ENCODE measurements around the gene MCC.

Gene MCC

GRCh38 chr5:113156271-113156877 lies 331.9 kb downstream of the MCC start:
- in situ Hi-C loops (cut with MboI; ENCODE audit: low pct_unique_long_range_greater_than_20kb, low sequenced_read_pairs): no loop called here
- no peak for DNase-seq

GRCh38 chr5:113153512-113154097 lies 334.6 kb downstream of the MCC start:
- in situ Hi-C loops (cut with MboI; ENCODE audit: low pct_unique_long_range_greater_than_20kb, low sequenced_read_pairs): no loop called here
- DNase-seq: no peak

GRCh38 chr5:113152380-113152740 lies 335.9 kb downstream of the MCC start:
- in situ Hi-C loops (cut with MboI; ENCODE audit: low pct_unique_long_range_greater_than_20kb, low sequenced_read_pairs): no loop called here
- DNase-seq: no peak

- in situ Hi-C loops (cut with MboI; ENCODE audit: low pct_unique_long_range_greater_than_20kb, low sequenced_read_pairs): no loop called here
- DNase-seq: no peak
Observed at GRCh38 chr5:113151641-113152379, 336.4 kb downstream of the MCC start.

GRCh38 chr5:113150821-113151220 lies 337.4 kb downstream of the MCC start:
- in situ Hi-C loops (cut with MboI; ENCODE audit: low pct_unique_long_range_greater_than_20kb, low sequenced_read_pairs): no loop called here
- no peak for DNase-seq

- DNase-seq: no peak
- in situ Hi-C loops (cut with MboI; ENCODE audit: low pct_unique_long_range_greater_than_20kb, low sequenced_read_pairs): no loop called here
Observed at GRCh38 chr5:113150221-113150620, 338.0 kb downstream of the MCC start.

GRCh38 chr5:113147537-113147936 lies 340.7 kb downstream of the MCC start:
- in situ Hi-C loops (cut with MboI; ENCODE audit: low pct_unique_long_range_greater_than_20kb, low sequenced_read_pairs): no loop called here
- DNase-seq: no peak

GRCh38 chr5:113147101-113147508 lies 341.1 kb downstream of the MCC start:
- in situ Hi-C loops (cut with MboI; ENCODE audit: low pct_unique_long_range_greater_than_20kb, low sequenced_read_pairs): no loop called here
- no peak for DNase-seq

- in situ Hi-C loops (cut with MboI; ENCODE audit: low pct_unique_long_range_greater_than_20kb, low sequenced_read_pairs): no loop called here
- no peak for DNase-seq
Observed at GRCh38 chr5:113145757-113146387, 342.4 kb downstream of the MCC start.

- in situ Hi-C loops (cut with MboI; ENCODE audit: low pct_unique_long_range_greater_than_20kb, low sequenced_read_pairs): no loop called here
Observed at GRCh38 chr5:113142186-113142585, 346.1 kb downstream of the MCC start.

GRCh38 chr5:113140837-113141671 lies 347.2 kb downstream of the MCC start:
- in situ Hi-C loops (cut with MboI; ENCODE audit: low pct_unique_long_range_greater_than_20kb, low sequenced_read_pairs): no loop called here
- no peak for DNase-seq

More at GRCh38 chr5:113142186-113142585, 346.1 kb downstream of the MCC start:
- DNase-seq: no peak

- no peak for DNase-seq
- in situ Hi-C loops (cut with MboI; ENCODE audit: low pct_unique_long_range_greater_than_20kb, low sequenced_read_pairs): no loop called here
Observed at GRCh38 chr5:113133211-113133975, 354.9 kb downstream of the MCC start.

- DNase-seq: no peak
- in situ Hi-C loops (cut with MboI; ENCODE audit: low pct_unique_long_range_greater_than_20kb, low sequenced_read_pairs): no loop called here
Observed at GRCh38 chr5:113132564-113132963, 355.7 kb downstream of the MCC start.

- no peak for DNase-seq
- in situ Hi-C loops (cut with MboI; ENCODE audit: low pct_unique_long_range_greater_than_20kb, low sequenced_read_pairs): no loop called here
Observed at GRCh38 chr5:113128641-113129330, 359.5 kb downstream of the MCC start.

- in situ Hi-C loops (cut with MboI; ENCODE audit: low pct_unique_long_range_greater_than_20kb, low sequenced_read_pairs): no loop called here
- no peak for DNase-seq
Observed at GRCh38 chr5:113128082-113128481, 360.2 kb downstream of the MCC start.

- no peak for DNase-seq
- in situ Hi-C loops (cut with MboI; ENCODE audit: low pct_unique_long_range_greater_than_20kb, low sequenced_read_pairs): no loop called here
Observed at GRCh38 chr5:113127021-113127420, 361.2 kb downstream of the MCC start.

- DNase-seq: no peak
- in situ Hi-C loops (cut with MboI; ENCODE audit: low pct_unique_long_range_greater_than_20kb, low sequenced_read_pairs): no loop called here
Observed at GRCh38 chr5:113125371-113125770, 362.9 kb downstream of the MCC start.

GRCh38 chr5:113124914-113125313 lies 363.3 kb downstream of the MCC start:
- in situ Hi-C loops (cut with MboI; ENCODE audit: low pct_unique_long_range_greater_than_20kb, low sequenced_read_pairs): no loop called here
- DNase-seq: no peak
